ENCODE measurements around the gene CATSPERE.

The CATSPERE gene

DNA sequence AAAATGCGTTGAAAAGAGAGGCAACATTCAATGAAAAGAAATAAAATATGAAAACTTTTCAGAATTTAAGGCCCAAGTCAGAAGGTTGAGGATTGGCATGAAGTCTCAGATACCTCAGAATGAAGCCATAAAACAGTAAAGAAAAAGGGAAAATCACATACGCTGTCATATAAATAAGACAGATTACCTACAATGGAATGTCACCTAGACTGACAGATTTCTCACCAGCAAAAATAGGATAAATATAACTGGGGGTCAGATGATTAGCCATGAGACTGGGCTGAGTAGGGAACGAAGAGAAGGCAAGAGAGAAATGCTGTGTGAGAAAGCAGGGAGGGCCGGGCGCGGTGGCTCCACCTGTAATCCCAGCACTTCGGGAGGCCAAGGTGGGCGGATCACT is 140.3 kb downstream of the CATSPERE start (continued):
- TF ChIP-seq, protein P1, sequence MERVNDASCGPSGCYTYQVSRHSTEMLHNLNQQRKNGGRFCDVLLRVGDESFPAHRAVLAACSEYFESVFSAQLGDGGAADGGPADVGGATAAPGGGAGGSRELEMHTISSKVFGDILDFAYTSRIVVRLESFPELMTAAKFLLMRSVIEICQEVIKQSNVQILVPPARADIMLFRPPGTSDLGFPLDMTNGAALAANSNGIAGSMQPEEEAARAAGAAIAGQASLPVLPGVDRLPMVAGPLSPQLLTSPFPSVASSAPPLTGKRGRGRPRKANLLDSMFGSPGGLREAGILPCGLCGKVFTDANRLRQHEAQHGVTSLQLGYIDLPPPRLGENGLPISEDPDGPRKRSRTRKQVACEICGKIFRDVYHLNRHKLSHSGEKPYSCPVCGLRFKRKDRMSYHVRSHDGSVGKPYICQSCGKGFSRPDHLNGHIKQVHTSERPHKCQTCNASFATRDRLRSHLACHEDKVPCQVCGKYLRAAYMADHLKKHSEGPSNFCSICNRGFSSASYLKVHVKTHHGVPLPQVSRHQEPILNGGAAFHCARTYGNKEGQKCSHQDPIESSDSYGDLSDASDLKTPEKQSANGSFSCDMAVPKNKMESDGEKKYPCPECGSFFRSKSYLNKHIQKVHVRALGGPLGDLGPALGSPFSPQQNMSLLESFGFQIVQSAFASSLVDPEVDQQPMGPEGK (CRISPR knock-in tag; IDR thresholded peaks at IDR 0.05; ENCODE audit: borderline replicate concordance), result no peak
- TF ChIP-seq ZFP30 (CRISPR knock-in tag; IDR thresholded peaks at IDR 0.05) (no peak), ZNF565 (CRISPR knock-in tag; conservative IDR thresholded peaks at IDR 0.05; ENCODE audit: low read depth) (no peak), RARB (CRISPR knock-in tag; IDR thresholded peaks at IDR 0.05) (no peak), ZNF70 (CRISPR knock-in tag; IDR thresholded peaks at IDR 0.05) (no peak), ISL1 (CRISPR knock-in tag; IDR thresholded peaks at IDR 0.05) (no peak)

- TF ChIP-seq, protein P2, sequence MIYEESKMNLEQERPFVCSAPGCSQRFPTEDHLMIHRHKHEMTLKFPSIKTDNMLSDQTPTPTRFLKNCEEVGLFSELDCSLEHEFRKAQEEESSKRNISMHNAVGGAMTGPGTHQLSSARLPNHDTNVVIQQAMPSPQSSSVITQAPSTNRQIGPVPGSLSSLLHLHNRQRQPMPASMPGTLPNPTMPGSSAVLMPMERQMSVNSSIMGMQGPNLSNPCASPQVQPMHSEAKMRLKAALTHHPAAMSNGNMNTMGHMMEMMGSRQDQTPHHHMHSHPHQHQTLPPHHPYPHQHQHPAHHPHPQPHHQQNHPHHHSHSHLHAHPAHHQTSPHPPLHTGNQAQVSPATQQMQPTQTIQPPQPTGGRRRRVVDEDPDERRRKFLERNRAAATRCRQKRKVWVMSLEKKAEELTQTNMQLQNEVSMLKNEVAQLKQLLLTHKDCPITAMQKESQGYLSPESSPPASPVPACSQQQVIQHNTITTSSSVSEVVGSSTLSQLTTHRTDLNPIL (CRISPR knock-in tag; IDR thresholded peaks at IDR 0.05; ENCODE audit: low read depth), result no peak
- TF ChIP-seq TOX (CRISPR knock-in tag; IDR thresholded peaks at IDR 0.05; ENCODE audit: borderline replicate concordance) (no peak), ZNF70 (CRISPR knock-in tag; IDR thresholded peaks at IDR 0.05) (no peak), RARB (CRISPR knock-in tag; IDR thresholded peaks at IDR 0.05) (no peak), GLIS3 (CRISPR knock-in tag; IDR thresholded peaks at IDR 0.05) (no peak), CSDC2 (CRISPR knock-in tag; IDR thresholded peaks at IDR 0.05) (no peak), ZFP3 (CRISPR knock-in tag; IDR thresholded peaks at IDR 0.05) (no peak)
- ATAC-seq, result peak; percentile 13; the same call in 2 of the 3 replicates
Measured at GRCh38 chr1:244603498-244603897, 142.4 kb downstream of the CATSPERE start.

DNA sequence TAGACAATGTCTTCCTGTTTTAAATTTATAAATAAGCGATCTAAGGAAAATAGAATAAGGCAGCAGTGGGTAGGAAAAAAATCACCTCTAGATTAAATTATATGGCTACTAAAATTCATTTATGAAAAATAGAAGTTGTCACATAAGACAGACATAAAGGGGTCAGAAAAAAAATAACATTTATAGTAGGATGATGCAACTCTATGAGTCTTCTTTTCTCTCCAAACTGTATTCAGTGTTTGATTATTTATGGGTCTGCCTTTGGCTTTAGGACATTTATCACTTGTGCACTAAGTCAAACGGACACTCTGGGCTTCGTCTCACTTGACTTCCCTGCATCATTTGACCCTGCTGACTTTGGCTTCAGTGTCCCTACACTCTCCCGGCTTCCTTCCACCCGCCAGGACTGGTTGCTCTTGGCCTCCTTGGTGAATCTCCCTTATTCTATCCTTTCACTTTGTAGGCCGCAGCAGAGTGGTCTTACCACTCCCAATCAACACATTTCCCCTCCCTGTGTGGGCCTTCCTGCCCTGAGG is 144.8 kb downstream of the CATSPERE start:
- no peak for ATAC-seq
- TF ChIP-seq, protein P3, sequence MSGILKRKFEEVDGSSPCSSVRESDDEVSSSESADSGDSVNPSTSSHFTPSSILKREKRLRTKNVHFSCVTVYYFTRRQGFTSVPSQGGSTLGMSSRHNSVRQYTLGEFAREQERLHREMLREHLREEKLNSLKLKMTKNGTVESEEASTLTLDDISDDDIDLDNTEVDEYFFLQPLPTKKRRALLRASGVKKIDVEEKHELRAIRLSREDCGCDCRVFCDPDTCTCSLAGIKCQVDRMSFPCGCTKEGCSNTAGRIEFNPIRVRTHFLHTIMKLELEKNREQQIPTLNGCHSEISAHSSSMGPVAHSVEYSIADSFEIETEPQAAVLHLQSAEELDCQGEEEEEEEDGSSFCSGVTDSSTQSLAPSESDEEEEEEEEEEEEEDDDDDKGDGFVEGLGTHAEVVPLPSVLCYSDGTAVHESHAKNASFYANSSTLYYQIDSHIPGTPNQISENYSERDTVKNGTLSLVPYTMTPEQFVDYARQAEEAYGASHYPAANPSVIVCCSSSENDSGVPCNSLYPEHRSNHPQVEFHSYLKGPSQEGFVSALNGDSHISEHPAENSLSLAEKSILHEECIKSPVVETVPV (CRISPR knock-in tag; IDR thresholded peaks at IDR 0.05), result no peak
- no peak for TF ChIP-seq RARB (CRISPR knock-in tag; IDR thresholded peaks at IDR 0.05)
- TF ChIP-seq, protein P2 (CRISPR knock-in tag; IDR thresholded peaks at IDR 0.05; ENCODE audit: low read depth), result no peak
- TF ChIP-seq, protein P4, sequence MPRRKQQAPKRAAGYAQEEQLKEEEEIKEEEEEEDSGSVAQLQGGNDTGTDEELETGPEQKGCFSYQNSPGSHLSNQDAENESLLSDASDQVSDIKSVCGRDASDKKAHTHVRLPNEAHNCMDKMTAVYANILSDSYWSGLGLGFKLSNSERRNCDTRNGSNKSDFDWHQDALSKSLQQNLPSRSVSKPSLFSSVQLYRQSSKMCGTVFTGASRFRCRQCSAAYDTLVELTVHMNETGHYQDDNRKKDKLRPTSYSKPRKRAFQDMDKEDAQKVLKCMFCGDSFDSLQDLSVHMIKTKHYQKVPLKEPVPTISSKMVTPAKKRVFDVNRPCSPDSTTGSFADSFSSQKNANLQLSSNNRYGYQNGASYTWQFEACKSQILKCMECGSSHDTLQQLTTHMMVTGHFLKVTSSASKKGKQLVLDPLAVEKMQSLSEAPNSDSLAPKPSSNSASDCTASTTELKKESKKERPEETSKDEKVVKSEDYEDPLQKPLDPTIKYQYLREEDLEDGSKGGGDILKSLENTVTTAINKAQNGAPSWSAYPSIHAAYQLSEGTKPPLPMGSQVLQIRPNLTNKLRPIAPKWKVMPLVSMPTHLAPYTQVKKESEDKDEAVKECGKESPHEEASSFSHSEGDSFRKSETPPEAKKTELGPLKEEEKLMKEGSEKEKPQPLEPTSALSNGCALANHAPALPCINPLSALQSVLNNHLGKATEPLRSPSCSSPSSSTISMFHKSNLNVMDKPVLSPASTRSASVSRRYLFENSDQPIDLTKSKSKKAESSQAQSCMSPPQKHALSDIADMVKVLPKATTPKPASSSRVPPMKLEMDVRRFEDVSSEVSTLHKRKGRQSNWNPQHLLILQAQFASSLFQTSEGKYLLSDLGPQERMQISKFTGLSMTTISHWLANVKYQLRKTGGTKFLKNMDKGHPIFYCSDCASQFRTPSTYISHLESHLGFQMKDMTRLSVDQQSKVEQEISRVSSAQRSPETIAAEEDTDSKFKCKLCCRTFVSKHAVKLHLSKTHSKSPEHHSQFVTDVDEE (CRISPR knock-in tag; IDR thresholded peaks at IDR 0.05), result no peak
- TF ChIP-seq ZNF565 (CRISPR knock-in tag; conservative IDR thresholded peaks at IDR 0.05; ENCODE audit: low read depth), result no peak
- no peak for TF ChIP-seq OSR1 (CRISPR knock-in tag; IDR thresholded peaks at IDR 0.05)

DNA sequence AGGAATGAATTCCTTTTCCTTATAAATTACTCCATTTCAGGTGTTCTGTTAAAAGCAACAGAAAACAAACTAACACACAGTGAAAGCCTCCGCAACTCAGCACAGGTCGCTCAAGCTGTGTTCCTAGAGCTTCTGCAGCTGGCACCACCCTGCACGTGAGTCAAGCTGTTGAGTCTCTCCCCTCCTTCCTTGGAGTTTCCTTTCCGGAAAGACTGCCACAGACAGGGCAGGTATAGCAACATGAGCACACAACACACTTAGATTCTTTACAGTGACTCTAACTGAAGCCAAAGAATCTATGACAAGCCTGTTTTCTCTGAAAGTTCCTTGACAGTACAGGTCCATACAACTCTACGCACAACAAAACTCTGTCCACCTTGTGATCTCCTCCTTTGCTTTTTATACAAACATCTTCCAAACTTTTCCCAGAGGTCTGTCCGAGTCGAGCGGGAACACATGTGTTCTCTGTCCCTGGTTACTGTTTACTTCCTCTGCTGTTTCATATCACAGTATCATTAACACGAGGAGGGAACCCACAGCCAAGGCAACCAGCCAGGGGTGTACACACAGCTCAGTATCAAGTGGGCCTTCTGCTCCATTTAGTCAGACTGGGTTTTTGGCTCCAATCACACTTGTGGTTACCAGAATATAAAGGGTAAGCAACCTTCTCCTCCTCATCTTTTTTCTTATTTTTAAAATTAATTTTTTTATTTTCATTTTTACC is 153.2 kb downstream of the CATSPERE start:
- no peak for TF ChIP-seq RARB (CRISPR knock-in tag; IDR thresholded peaks at IDR 0.05)
- peak; percentile 16; the same call in 1 of the 3 replicates for ATAC-seq

DNA sequence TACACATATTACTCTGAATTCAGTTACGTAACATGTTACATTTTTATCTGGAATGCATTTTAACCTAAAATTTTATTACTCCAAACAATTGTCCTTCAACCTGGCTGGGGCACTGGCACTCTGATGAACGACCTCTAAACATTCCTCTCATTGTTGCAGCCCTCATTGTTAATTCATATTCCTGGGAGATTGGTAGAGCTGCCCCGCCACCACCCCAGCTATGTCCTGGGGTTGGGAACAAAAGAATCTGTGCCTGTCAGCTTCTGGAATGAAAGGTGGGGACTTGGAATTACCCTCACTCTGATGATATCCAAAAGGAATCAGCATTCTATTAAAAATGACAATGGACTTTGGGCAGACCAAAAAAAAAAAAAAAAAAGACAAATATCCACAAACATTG is 153.8 kb downstream of the CATSPERE start:
- ATAC-seq, result no peak
- TF ChIP-seq CSDC2 (CRISPR knock-in tag; IDR thresholded peaks at IDR 0.05), result no peak

All from SK-N-SH treated with all-trans-retinoic acid at 6 μM for 48 hours (cell line).